ENCODE results near the gene TCF19. TPM values are rescaled to one million over a fixed set of nuclear protein-coding genes. Genes with fewer than 3 reads are reported as not detected.
"Not testable (repeated sequence)": the region's sequence is repeated elsewhere in the genome, so short reads cannot be mapped to it uniquely, and the experiment has no call there.

Gene TCF19
- total RNA-seq, 1 donor = 46.3 TPM

GRCh38 chr6:31180500-31180899 is 22.1 kb downstream of the TCF19 start:
- no peak for TF ChIP-seq CTCF (IDR thresholded peaks at IDR 0.05; ENCODE audit: insufficient read depth, low read length)
- peak overlapping the region; percentile 60 for H3K4me3 ChIP-seq (ENCODE audit: low read depth, low read length)
- peak; percentile 81 for DNase-seq (ENCODE audit: low read depth)

GRCh38 chr6:31183287-31183686 is 24.9 kb downstream of the TCF19 start:
- not testable (repeated sequence) for H3K4me3 ChIP-seq (ENCODE audit: low read depth, low read length); DNase-seq (ENCODE audit: low read depth)

GRCh38 chr6:31183859-31184258 is 25.5 kb downstream of the TCF19 start:
- not testable (repeated sequence) for DNase-seq (ENCODE audit: low read depth); H3K4me3 ChIP-seq (ENCODE audit: low read depth, low read length)

- peak; percentile 24 for DNase-seq (ENCODE audit: low read depth)
- H3K4me3 ChIP-seq (ENCODE audit: low read depth, low read length) = peak overlapping the region; percentile 37
These were observed 27.3 kb downstream of the TCF19 start for GRCh38 chr6:31185695-31186051.

- peak; percentile 65 for DNase-seq (ENCODE audit: low read depth)
- peak overlapping the region; percentile 37 for H3K4me3 ChIP-seq (ENCODE audit: low read depth, low read length)
- no peak for TF ChIP-seq CTCF (IDR thresholded peaks at IDR 0.05; ENCODE audit: insufficient read depth, low read length)
These were observed 27.8 kb downstream of the TCF19 start for GRCh38 chr6:31186052-31186734.

- no peak overlapping the region for H3K4me3 ChIP-seq (ENCODE audit: low read depth, low read length)
- TF ChIP-seq CTCF (IDR thresholded peaks at IDR 0.05; ENCODE audit: insufficient read depth, low read length) = no peak
- DNase-seq (ENCODE audit: low read depth) = no peak
These were observed 29.4 kb downstream of the TCF19 start for GRCh38 chr6:31187780-31188194.

- not testable (repeated sequence) for H3K4me3 ChIP-seq (ENCODE audit: low read depth, low read length); DNase-seq (ENCODE audit: low read depth)
These were observed 30.8 kb downstream of the TCF19 start for GRCh38 chr6:31189223-31189622.

- TF ChIP-seq CTCF (IDR thresholded peaks at IDR 0.05; ENCODE audit: insufficient read depth, low read length) = no peak
- H3K4me3 ChIP-seq (ENCODE audit: low read depth, low read length) = no peak overlapping the region
- no peak for DNase-seq (ENCODE audit: low read depth)
These were observed 32.1 kb downstream of the TCF19 start for GRCh38 chr6:31190488-31190887.

GRCh38 chr6:31192431-31193105 is 34.2 kb downstream of the TCF19 start:
- peak; percentile 76 for DNase-seq (ENCODE audit: low read depth)
- TF ChIP-seq CTCF (IDR thresholded peaks at IDR 0.05; ENCODE audit: insufficient read depth, low read length) = peak; percentile 73
- H3K4me3 ChIP-seq (ENCODE audit: low read depth, low read length) = not testable (repeated sequence)

Data from fibroblast of the aortic adventitia (primary cell).